ENCODE measurements around the gene MDK. TPM values are rescaled to one million over a fixed set of nuclear protein-coding genes. Genes with fewer than 3 reads are reported as not detected.

Gene MDK
- polyA plus RNA-seq, 1 donor from 2014 or later = 0.60 TPM

- H3K27ac Mint-ChIP-seq = no peak overlapping the region
- H3K9me3 Mint-ChIP-seq = no peaks in the 10 kb centered on the region
- H3K36me3 Mint-ChIP-seq = no peaks in the 10 kb centered on the region
- H3K4me1 Mint-ChIP-seq = peaks cover 19 to 22% (median 19%) of the 10 kb centered on the region in 3 donors
- no peak overlapping the region for H3K4me3 Mint-ChIP-seq
- peaks cover 21% of the 10 kb centered on the region for H3K27me3 Mint-ChIP-seq
Measured at GRCh38 chr11:46342239-46342638, 39.2 kb upstream of the MDK start.

GRCh38 chr11:46343520-46343919 lies 37.9 kb upstream of the MDK start:
- Mint-ChIP-seq H3K27me3 (peaks cover 15% of the 10 kb centered on the region), H3K9me3 (no peaks in the 10 kb centered on the region), H3K4me1 (peaks cover 19 to 26% (median 22%) of the 10 kb centered on the region in 3 donors), H3K27ac (peak overlapping the region in 1 of 3 donors; percentile 86), H3K36me3 (no peaks in the 10 kb centered on the region), H3K4me3 (peak overlapping the region in 2 of 4 donors; percentile 6 to 82)

GRCh38 chr11:46345131-46345597 lies 36.3 kb upstream of the MDK start:
- Mint-ChIP-seq H3K9me3 (no peaks in the 10 kb centered on the region), H3K36me3 (no peaks in the 10 kb centered on the region), H3K27ac (peak overlapping the region; percentile 1 to 75 (median 33)), H3K4me3 (peak overlapping the region; percentile 14 to 93 (median 79)), H3K27me3 (peaks cover 10% of the 10 kb centered on the region), H3K4me1 (peaks cover 28 to 39% (median 31%) of the 10 kb centered on the region in 3 donors)

GRCh38 chr11:46345881-46346484 lies 35.5 kb upstream of the MDK start:
- Mint-ChIP-seq H3K4me1 (peaks cover 28 to 41% (median 31%) of the 10 kb centered on the region in 3 donors), H3K4me3 (peak overlapping the region; percentile 14 to 93 (median 80)), H3K9me3 (no peaks in the 10 kb centered on the region), H3K27ac (peak overlapping the region; percentile 65 to 86 (median 75)), H3K36me3 (no peaks in the 10 kb centered on the region), H3K27me3 (peaks cover 7% of the 10 kb centered on the region)

GRCh38 chr11:46346886-46347636 lies 34.4 kb upstream of the MDK start, which contains the start of gene DGKZ:
TSS of gene DGKZ (plus strand) at chr11:46347463. CDS start at chr11:46347660, 197 bp downstream.
- Mint-ChIP-seq H3K27me3 (peaks cover 6% of the 10 kb centered on the region), H3K36me3 (no peaks in the 10 kb centered on the region), H3K9me3 (no peaks in the 10 kb centered on the region), H3K4me1 (peaks cover 31 to 41% (median 33%) of the 10 kb centered on the region in 3 donors), H3K4me3 (peak within 1 kb of the TSS; percentile 84 to 94 (median 92)), H3K27ac (peak within 1 kb of the TSS; percentile 65 to 86 (median 81))

GRCh38 chr11:46347637-46348311 lies 33.7 kb upstream of the MDK start:
- no peaks in the 10 kb centered on the region for H3K9me3 Mint-ChIP-seq
- H3K4me1 Mint-ChIP-seq = peaks cover 31 to 44% (median 34%) of the 10 kb centered on the region in 3 donors
- H3K4me3 Mint-ChIP-seq = peak overlapping the region; percentile 84 to 94 (median 90)
- no peaks in the 10 kb centered on the region for H3K36me3 Mint-ChIP-seq
- peaks cover 6% of the 10 kb centered on the region for H3K27me3 Mint-ChIP-seq
- peak overlapping the region in 1 of 3 donors; percentile 81 for H3K27ac Mint-ChIP-seq

- peak overlapping the region; percentile 38 to 81 (median 73) for H3K27ac Mint-ChIP-seq
Measured at GRCh38 chr11:46348566-46349401, 32.7 kb upstream of the MDK start.

GRCh38 chr11:46350695-46351094 lies 30.8 kb upstream of the MDK start:
- no peaks in the 10 kb centered on the region for H3K36me3 Mint-ChIP-seq
- H3K27me3 Mint-ChIP-seq = no peaks in the 10 kb centered on the region
- H3K4me3 Mint-ChIP-seq = peak overlapping the region in 1 of 4 donors; percentile 34
- peaks cover 24 to 35% (median 34%) of the 10 kb centered on the region in 3 donors for H3K4me1 Mint-ChIP-seq
- no peaks in the 10 kb centered on the region for H3K9me3 Mint-ChIP-seq
- peak overlapping the region in 1 of 3 donors; percentile 68 for H3K27ac Mint-ChIP-seq

More at GRCh38 chr11:46348566-46349401, 32.7 kb upstream of the MDK start:
- H3K4me1 Mint-ChIP-seq = peaks cover 31 to 44% (median 38%) of the 10 kb centered on the region in 3 donors
- peak overlapping the region; percentile 84 to 94 (median 90) for H3K4me3 Mint-ChIP-seq
- peaks cover 6% of the 10 kb centered on the region for H3K27me3 Mint-ChIP-seq
- H3K36me3 Mint-ChIP-seq = no peaks in the 10 kb centered on the region
- no peaks in the 10 kb centered on the region for H3K9me3 Mint-ChIP-seq

- Mint-ChIP-seq H3K9me3 (no peaks in the 10 kb centered on the region), H3K27me3 (no peaks in the 10 kb centered on the region), H3K4me1 (peaks cover 24 to 31% (median 30%) of the 10 kb centered on the region in 3 donors), H3K27ac (peak overlapping the region; percentile 13 to 68 (median 57)), H3K36me3 (no peaks in the 10 kb centered on the region), H3K4me3 (peak overlapping the region in 1 of 4 donors; percentile 59)
Measured at GRCh38 chr11:46351148-46351547, 30.3 kb upstream of the MDK start.

GRCh38 chr11:46351606-46352005 lies 29.9 kb upstream of the MDK start:
- no peaks in the 10 kb centered on the region for H3K36me3 Mint-ChIP-seq
- no peak overlapping the region for H3K4me3 Mint-ChIP-seq
- peak overlapping the region in 1 of 3 donors; percentile 57 for H3K27ac Mint-ChIP-seq
- H3K4me1 Mint-ChIP-seq = peaks cover 22 to 26% (median 26%) of the 10 kb centered on the region in 3 donors
- H3K27me3 Mint-ChIP-seq = no peaks in the 10 kb centered on the region
- no peaks in the 10 kb centered on the region for H3K9me3 Mint-ChIP-seq

- no peaks in the 10 kb centered on the region for H3K36me3 Mint-ChIP-seq
Measured at GRCh38 chr11:46352063-46352841, 29.2 kb upstream of the MDK start.

GRCh38 chr11:46353698-46354097 lies 27.8 kb upstream of the MDK start:
- H3K4me1 Mint-ChIP-seq = peaks cover 18 to 25% (median 19%) of the 10 kb centered on the region in 3 donors
- no peaks in the 10 kb centered on the region for H3K27me3 Mint-ChIP-seq
- peak overlapping the region in 2 of 3 donors; percentile 50 to 53 for H3K27ac Mint-ChIP-seq
- no peaks in the 10 kb centered on the region for H3K36me3 Mint-ChIP-seq
- H3K4me3 Mint-ChIP-seq = no peak overlapping the region
- H3K9me3 Mint-ChIP-seq = no peaks in the 10 kb centered on the region

More at GRCh38 chr11:46352063-46352841, 29.2 kb upstream of the MDK start:
- Mint-ChIP-seq H3K4me1 (peaks cover 21 to 24% (median 22%) of the 10 kb centered on the region in 3 donors), H3K9me3 (no peaks in the 10 kb centered on the region), H3K27me3 (no peaks in the 10 kb centered on the region), H3K27ac (peak overlapping the region in 1 of 3 donors; percentile 57), H3K4me3 (peak overlapping the region in 2 of 4 donors; percentile 41 to 73)

GRCh38 chr11:46356924-46357482 lies 24.5 kb upstream of the MDK start:
- Mint-ChIP-seq H3K9me3 (no peaks in the 10 kb centered on the region), H3K27me3 (no peaks in the 10 kb centered on the region), H3K36me3 (no peaks in the 10 kb centered on the region), H3K4me1 (peaks cover 12 to 21% (median 16%) of the 10 kb centered on the region in 3 donors), H3K27ac (peak overlapping the region in 1 of 3 donors; percentile 50), H3K4me3 (no peak overlapping the region)
